GM12892 (cell line): ENCODE results near the gene TPO.

Experiments
- POLR2A ChIP-seq: IDR thresholded peaks from 2 replicates; pipeline ENCODE4 v1.6.1; 2011; ENCODE audit warnings: low read depth, low read length, control low read depth
- POLR2AphosphoS5 ChIP-seq: IDR thresholded peaks from 2 replicates; pipeline ENCODE4 v1.6.1; 2011; ENCODE audit warnings: low read depth, low read length, control low read depth
- TAF1 ChIP-seq: IDR thresholded peaks from 2 replicates; pipeline ENCODE4 v1.6.1; 2011; ENCODE audit warnings: low read depth, mild to moderate bottlenecking, control low read depth, low read length, borderline replicate concordance

DNA sequence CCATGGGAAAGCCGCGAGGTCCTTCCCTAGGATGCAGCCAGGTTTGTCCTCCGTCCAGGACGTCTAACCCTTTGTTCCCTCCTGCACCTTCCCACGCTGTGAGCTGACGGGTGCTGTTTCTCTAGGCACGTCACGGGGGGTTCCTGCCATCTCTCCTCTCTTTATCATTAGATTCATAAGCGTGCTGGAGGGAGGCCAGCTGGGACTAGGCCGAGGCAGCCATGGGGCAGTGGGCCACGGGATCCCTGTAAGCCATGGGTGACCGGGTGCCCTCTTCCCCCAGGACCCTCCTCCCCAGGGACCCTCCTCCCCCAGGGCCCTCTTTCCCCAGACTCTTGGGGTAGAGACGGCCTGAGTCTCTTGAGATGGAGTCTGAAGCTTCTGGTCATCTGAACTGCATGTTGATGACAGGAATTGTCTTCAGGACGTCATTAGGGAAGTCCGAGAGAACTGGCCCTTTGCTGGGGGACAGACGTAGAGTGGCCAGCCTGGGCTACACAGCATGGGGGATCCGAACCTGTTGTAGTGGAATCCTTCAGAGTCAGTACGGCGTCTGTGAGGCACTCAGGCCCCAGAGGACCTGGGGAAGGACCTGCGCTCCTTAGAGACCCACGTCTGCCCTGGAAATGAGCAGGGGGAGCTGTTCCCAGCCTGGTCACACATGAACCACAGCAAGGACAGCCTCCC is 108.1 kb downstream of the TPO start:
- TF ChIP-seq POLR2A (no peak), POLR2AphosphoS5 (no peak), TAF1 (no peak)
